ENCODE results near the gene GNG10. TPM values are rescaled to one million over a fixed set of nuclear protein-coding genes. Genes with fewer than 3 reads are reported as not detected.

Gene GNG10
- total and polyA plus RNA-seq, 2 of the 4 experiments (the other 2 are of a cell fraction): 48.8 to 72.7 TPM

- peaks cover 0 to 26% of the 10 kb centered on the region in 2 experiments; a peak in 3 of 4 replicates for H3K79me1 ChIP-seq (ENCODE audit: low read depth in 1 of 2, low read length in 2 of 2)
- H3K9ac ChIP-seq (ENCODE audit: low read depth, low read length): no peak overlapping the region
- no peak overlapping the region for H3K27ac ChIP-seq (ENCODE audit: insufficient read depth, low read length)
- DNase-seq: no peak
- H4K91ac ChIP-seq (ENCODE audit: insufficient read depth, low read depth, low read length): no peak overlapping the region
- H2BK20ac ChIP-seq (ENCODE audit: low read depth, low read length): no peak overlapping the region
- no peak overlapping the region for H3K4me3 ChIP-seq (ENCODE audit: insufficient read depth, low read depth, low read length)
- no peak overlapping the region for H2BK15ac ChIP-seq (ENCODE audit: low read depth, low read length)
- no peak overlapping the region for H2BK5ac ChIP-seq (ENCODE audit: low read depth, low read length, poor library complexity, severe bottlenecking)
- H3K14ac ChIP-seq (replicated peaks; ENCODE audit: low read depth, low read length): no peak overlapping the region
- no peak overlapping the region for H2AFZ ChIP-seq (replicated peaks; ENCODE audit: low read length, poor library complexity)
- no peak overlapping the region for H4K5ac ChIP-seq (ENCODE audit: low read depth, low read length)
- intact Hi-C loops (cut with micrococcal nuclease): loop anchor here (10.0 kb wide), 1 partner anchor 174 kb away; no protein-coding TSS in a partner anchor
- no peak overlapping the region for H3K18ac ChIP-seq (ENCODE audit: low read depth, low read length)
- H3K36me3 ChIP-seq (ENCODE audit: control insufficient read depth, insufficient read depth, low read length): no peaks in the 10 kb centered on the region
- ChIA-PET POLR2A (ENCODE audit: unreplicated experiment) (no interaction called here), CTCF (no interaction called here)
- H3K56ac ChIP-seq (ENCODE audit: extremely low read depth, insufficient read depth, low read length): no peak overlapping the region
- TF ChIP-seq POLR2A (IDR thresholded peaks at IDR 0.05; ENCODE audit: low read depth, low read length): no peak
- no peak for TF ChIP-seq RAD21 (IDR thresholded peaks at IDR 0.05; ENCODE audit: low read length)
- TF ChIP-seq CHD1 (IDR thresholded peaks at IDR 0.05; ENCODE audit: low read depth, low read length): no peak
- no peak for TF ChIP-seq MXI1 (IDR thresholded peaks at IDR 0.05; ENCODE audit: borderline replicate concordance, low read depth, low read length)
- no peak for TF ChIP-seq CTCF (conservative IDR thresholded peaks at IDR 0.05; ENCODE audit: low read depth, low read length)
- TF ChIP-seq FOS (IDR thresholded peaks at IDR 0.05; ENCODE audit: low read depth, low read length): no peak
- no peak for TF ChIP-seq RCOR1 (IDR thresholded peaks at IDR 0.05; ENCODE audit: insufficient replicate concordance, low read length)
- TF ChIP-seq BHLHE40 (IDR thresholded peaks at IDR 0.05; ENCODE audit: low read depth, low read length): no peak
- no peak for TF ChIP-seq USF2 (IDR thresholded peaks at IDR 0.05; ENCODE audit: low read depth, low read length)
- TF ChIP-seq RFX5 (IDR thresholded peaks at IDR 0.05; ENCODE audit: low read depth, low read length): no peak
- no peak for TF ChIP-seq NFE2L2 (IDR thresholded peaks at IDR 0.05; ENCODE audit: low read depth, low read length)
- no peak for TF ChIP-seq MAFK (IDR thresholded peaks at IDR 0.05; ENCODE audit: low read depth, low read length)
- no peak for TF ChIP-seq CEBPB (IDR thresholded peaks at IDR 0.05; ENCODE audit: low read depth, low read length)
- TF ChIP-seq MAZ (IDR thresholded peaks at IDR 0.05; ENCODE audit: borderline replicate concordance, low read depth, low read length): no peak
- no peak for TF ChIP-seq SMC3 (IDR thresholded peaks at IDR 0.05; ENCODE audit: low read depth, low read length)
- TF ChIP-seq ELK1 (IDR thresholded peaks at IDR 0.05; ENCODE audit: borderline replicate concordance, low read depth, low read length): no peak
- no peak overlapping the region for H3K4ac ChIP-seq (ENCODE audit: low read depth, low read length)
- H3K4me1 ChIP-seq (ENCODE audit: control insufficient read depth, insufficient read depth, low read length): peaks cover 1% of the 10 kb centered on the region; the same call in 1 of the 2 replicates
- no peak overlapping the region for H2BK120ac ChIP-seq (ENCODE audit: low read depth, low read length)
- H3K4me2 ChIP-seq (ENCODE audit: low read depth, low read length): no peak overlapping the region
- no TSS peak for BruUV-seq (replicated peaks)
- in situ Hi-C loops (cut with MboI; ENCODE audit: low sequenced_read_pairs): no loop called here
- no peak overlapping the region for H2AK9ac ChIP-seq (replicated peaks; ENCODE audit: low read depth, low read length, poor library complexity)
- dilution Hi-C loops (cut with HindIII; ENCODE audit: low sequenced_read_pairs, unreplicated experiment): no loop called here
- no peak overlapping the region for H2AK5ac ChIP-seq (ENCODE audit: low read depth, low read length)
- H4K8ac ChIP-seq (ENCODE audit: low read depth in 2 of 2, low read length in 2 of 2): no peak overlapping the region
- H3K27me3 ChIP-seq (ENCODE audit: control insufficient read depth, insufficient read depth, low read length): no peaks in the 10 kb centered on the region
- WGBS, 2 experiments (ENCODE audit: extremely low coverage in 2 of 2, insufficient read length in 1 of 2): 80% methylated on average over 1 of the region's 7 CpGs; no CpG with 5 or more reads in 1 of the 2 experiments
- no peak overlapping the region for H3K23ac ChIP-seq (ENCODE audit: low read depth, low read length)
- H3K9me1 ChIP-seq (ENCODE audit: insufficient read depth, low read length): 0 out of 2 replicates have a peak, but pooled peaks cover 4% of the 10 kb centered on the region
- H4K20me1 ChIP-seq (ENCODE audit: insufficient read depth, low read length): peaks cover 13% of the 10 kb centered on the region; the same call in 1 of the 2 replicates
- ATAC-seq (ENCODE audit: low read depth): no peak
- no peaks in the 10 kb centered on the region for H3K9me3 ChIP-seq (ENCODE audit: control insufficient read depth, insufficient read depth, low read length)
Measured at GRCh38 chr9:111628411-111628810, 33.0 kb upstream of the GNG10 start.

Data from IMR-90 (cell line).